Left ventricle myocardium inferior (tissue), 1 donor: ENCODE results near the gene VSIG10L. TPM values are rescaled to one million over a fixed set of nuclear protein-coding genes. Genes with fewer than 3 reads are reported as not detected.

Source experiments
- DNase-seq: peaks from one replicate; pipeline ENCODE4 v3.0.0-alpha.2; 2020
- H3K27ac ChIP-seq: fragments of 200-600 bp; replicated peaks from 2 replicates; pipeline ENCODE4 v1.8.0; 2021
- H3K27me3 ChIP-seq: fragments of 200-600 bp; 2 replicates; pipeline ENCODE4 v1.8.0; 2021; ENCODE audit warnings: low read depth
- H3K36me3 ChIP-seq: fragments of 200-600 bp; 2 replicates; pipeline ENCODE4 v1.8.0; 2021
- H3K4me1 ChIP-seq: fragments of 200-600 bp; 2 replicates; pipeline ENCODE4 v1.8.0; 2021
- H3K4me3 ChIP-seq: fragments of 200-600 bp; 2 replicates; pipeline ENCODE4 v1.8.0; 2021; ENCODE audit warnings: mild to moderate bottlenecking, moderate library complexity
- H3K9me3 ChIP-seq: fragments of 200-600 bp; replicated peaks from 2 replicates; pipeline ENCODE4 v1.8.0; 2021
- intact Hi-C: fragments of 100-400 bp; cut with micrococcal nuclease; formaldehyde crosslinking; loops from one replicate; pipeline ENCODE4 v1.11.0; 2022
- total RNA-seq: library from RNA; stranded (reverse); fragmentation: NEBNext Ultra II Directional; extraction: Animal tissue kit (Norgen Biotek cat#: 25700); gene quantifications from one replicate; pipeline ENCODE4 v1.2.1, GENCODE V29; 2021
- TF ChIP-seq, protein P1 (sequence below): fragments of 200-600 bp; IDR thresholded peaks from 2 replicates; pipeline ENCODE4 v1.8.0; 2021; ENCODE audit warnings: antibody characterized with exemption, mild to moderate bottlenecking, borderline replicate concordance
- donor health status: DM: no; HTN: yes; CAD: no; lungs with severe emphysema.

The VSIG10L gene
- total RNA-seq, 1 donor from 2014 or later: 0.66 TPM

DNA sequence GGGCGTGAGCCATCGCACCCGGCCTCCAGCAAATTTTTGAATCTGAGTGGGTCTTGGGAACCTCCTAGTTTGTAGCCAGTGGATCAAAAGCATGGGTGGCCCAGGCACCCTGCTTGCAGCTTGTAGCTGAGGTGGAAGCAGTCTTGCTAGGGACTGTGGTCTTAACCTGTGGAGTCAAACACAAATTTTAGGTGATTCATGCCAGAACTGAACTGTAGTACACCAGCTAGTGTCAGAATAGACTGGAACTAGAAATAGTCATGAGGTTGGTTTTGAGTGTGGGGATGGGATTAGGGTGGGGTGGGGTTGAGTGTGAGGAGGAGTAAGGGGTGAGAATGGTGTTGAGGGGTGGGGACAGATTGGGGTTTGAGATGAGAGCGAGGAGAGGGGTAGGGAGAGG lies 40.1 kb upstream of the VSIG10L start:
- Histone ChIP-seq H3K4me3 (no peak overlapping the region), H3K27ac (no peak overlapping the region), H3K9me3 (peaks cover 7% of the 10 kb centered on the region), H3K4me1 (no peaks in the 10 kb centered on the region), H3K27me3 (no peaks in the 10 kb centered on the region), H3K36me3 (no peaks in the 10 kb centered on the region)
- DNase-seq: no peak
- intact Hi-C loops: no loop called here
- TF ChIP-seq, protein P1, sequence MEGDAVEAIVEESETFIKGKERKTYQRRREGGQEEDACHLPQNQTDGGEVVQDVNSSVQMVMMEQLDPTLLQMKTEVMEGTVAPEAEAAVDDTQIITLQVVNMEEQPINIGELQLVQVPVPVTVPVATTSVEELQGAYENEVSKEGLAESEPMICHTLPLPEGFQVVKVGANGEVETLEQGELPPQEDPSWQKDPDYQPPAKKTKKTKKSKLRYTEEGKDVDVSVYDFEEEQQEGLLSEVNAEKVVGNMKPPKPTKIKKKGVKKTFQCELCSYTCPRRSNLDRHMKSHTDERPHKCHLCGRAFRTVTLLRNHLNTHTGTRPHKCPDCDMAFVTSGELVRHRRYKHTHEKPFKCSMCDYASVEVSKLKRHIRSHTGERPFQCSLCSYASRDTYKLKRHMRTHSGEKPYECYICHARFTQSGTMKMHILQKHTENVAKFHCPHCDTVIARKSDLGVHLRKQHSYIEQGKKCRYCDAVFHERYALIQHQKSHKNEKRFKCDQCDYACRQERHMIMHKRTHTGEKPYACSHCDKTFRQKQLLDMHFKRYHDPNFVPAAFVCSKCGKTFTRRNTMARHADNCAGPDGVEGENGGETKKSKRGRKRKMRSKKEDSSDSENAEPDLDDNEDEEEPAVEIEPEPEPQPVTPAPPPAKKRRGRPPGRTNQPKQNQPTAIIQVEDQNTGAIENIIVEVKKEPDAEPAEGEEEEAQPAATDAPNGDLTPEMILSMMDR: no peak

DNA sequence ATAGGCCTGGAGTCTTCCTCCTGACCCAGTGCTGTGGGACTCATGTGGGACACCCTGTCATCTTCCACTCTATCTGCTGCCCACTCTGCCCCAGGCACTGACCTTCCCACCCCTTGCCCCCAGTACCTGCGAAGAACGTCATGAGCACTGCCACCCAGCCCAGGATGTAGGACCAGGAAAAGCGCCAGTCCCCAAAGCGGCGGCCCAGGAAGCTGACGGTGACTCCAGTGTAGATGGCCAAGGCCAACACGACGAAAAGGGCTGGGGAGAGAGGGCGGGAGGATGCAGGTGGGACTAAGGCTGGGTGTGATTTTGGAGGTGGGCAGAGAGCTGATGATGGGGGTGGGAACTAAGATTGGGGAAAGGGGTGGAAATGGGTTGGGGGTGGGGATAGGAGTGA lies 38.4 kb upstream of the VSIG10L start:
- Histone ChIP-seq H3K27ac (no peak overlapping the region), H3K27me3 (no peaks in the 10 kb centered on the region), H3K4me1 (no peaks in the 10 kb centered on the region), H3K4me3 (no peak overlapping the region), H3K36me3 (no peaks in the 10 kb centered on the region), H3K9me3 (peaks cover 7% of the 10 kb centered on the region)
- TF ChIP-seq, protein P1: no peak
- DNase-seq: no peak
- intact Hi-C loops: no loop called here

DNA sequence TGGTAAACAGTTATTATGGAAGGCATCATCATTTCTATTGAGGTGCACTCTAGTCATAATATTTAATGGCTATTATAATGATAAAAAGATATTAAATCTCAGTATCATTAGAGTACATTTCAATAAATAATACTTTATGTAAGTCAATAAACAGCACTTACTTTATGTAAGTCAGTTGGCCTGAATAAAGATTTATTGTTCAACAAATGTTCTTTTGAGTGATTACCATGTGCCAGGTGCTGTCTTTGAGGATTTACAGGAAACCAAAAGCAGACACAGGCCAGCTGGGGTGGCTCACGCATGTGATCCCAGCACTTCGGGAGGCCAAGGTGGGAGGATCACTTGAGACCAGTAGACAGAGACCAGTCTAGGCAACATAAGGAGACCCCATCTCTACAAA lies 35.5 kb upstream of the VSIG10L start:
- intact Hi-C loops: no loop called here
- Histone ChIP-seq H3K27me3 (no peaks in the 10 kb centered on the region), H3K4me1 (no peaks in the 10 kb centered on the region), H3K4me3 (no peak overlapping the region), H3K36me3 (no peaks in the 10 kb centered on the region), H3K9me3 (peaks cover 7% of the 10 kb centered on the region), H3K27ac (no peak overlapping the region)
- TF ChIP-seq, protein P1: no peak
- DNase-seq: no peak

DNA sequence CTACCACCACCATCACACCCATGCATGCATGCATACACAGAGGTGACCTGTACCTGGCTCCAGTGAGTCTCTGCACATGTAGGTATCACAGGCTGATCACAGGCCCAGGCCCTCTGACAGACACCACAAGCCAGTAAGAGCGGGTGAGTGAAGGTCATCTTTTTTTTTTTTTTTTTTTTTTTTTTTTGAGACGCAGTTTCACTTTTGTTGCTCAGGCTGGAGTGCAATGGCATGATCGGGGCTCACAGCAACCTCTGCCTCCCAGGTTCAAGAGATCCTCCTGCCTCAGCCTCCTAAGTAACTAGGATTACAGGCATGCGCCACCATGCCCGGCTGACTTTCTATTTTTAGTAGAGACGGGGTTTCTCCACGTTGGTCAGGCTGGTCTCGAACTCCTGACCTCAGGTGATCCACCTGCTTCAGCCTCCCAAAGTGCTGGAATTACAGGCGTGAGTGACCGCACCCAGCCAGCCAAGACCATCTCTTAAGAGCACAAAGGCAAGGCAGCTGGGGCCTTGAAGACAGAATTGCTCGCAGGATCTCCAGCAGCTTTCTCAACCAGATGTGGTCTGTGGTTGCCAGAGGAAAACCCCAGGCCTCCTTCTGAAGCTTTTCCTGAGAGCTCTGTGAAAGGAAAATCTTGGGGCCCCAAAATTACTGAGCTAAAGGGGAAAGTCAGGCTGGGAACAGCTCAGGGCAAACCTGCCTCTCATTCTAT lies 33.7 kb upstream of the VSIG10L start:
- no peaks in the 10 kb centered on the region for H3K4me1 ChIP-seq

DNA sequence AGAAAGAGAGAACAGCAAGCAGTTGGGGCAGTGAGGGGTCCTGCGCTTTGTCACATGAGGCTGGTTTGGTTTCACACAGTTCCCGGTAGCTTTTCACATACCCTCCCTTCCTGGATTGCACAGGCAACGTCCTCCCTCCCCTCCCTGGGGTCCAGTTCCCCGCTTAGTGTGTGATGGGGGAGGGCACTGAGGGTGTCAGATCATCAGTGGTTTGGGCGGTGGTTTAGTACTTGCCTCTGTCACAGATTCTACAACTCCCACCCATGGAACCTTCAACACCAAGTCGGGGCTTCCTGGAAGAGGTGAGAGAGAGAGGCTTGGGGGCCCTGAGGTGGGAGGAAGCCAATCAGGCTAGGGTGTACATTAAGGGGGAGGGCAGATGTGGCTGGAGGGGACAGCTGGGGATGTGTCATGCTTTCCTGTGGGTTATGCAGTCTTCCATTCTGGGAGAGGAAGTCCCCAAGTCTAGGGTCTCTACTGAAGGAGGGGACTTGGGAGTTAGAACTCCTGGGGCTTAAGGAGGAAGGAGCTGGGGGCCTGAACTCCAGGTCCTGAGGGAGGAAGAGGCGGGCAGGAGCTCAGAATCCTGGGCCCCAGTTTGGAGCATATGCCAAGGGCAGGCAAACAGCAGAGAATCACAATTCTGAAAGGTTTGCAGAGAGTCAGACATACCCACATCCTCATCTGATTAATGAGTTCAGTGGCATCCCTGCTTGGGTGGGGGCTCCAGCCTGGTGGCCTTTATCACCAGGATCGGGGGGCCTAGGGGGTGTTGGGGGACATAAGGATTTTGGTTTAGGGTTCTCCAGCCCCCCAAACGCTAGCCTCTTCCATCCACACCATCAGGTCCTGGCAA lies 30.9 kb upstream of the VSIG10L start, which contains the start of gene NKG7:
Gene NKG7, minus strand, starts transcription at position 6 of the 856 bp plus-strand sequence. CDS start 119 bp downstream, outside the sequence.
- no peak within 1 kb of the TSS for H3K4me3 ChIP-seq
- DNase-seq: no peak
- H3K4me1 ChIP-seq: peaks cover 7% of the 10 kb centered on the region
- intact Hi-C loops: no loop called here
- no peak within 1 kb of the TSS for H3K27ac ChIP-seq
- TF ChIP-seq, protein P1: no peak
- no peaks in the 10 kb centered on the region for H3K27me3 ChIP-seq
- no peaks in the 10 kb centered on the region for H3K9me3 ChIP-seq
- H3K36me3 ChIP-seq: no peaks in the 10 kb centered on the region

More for the DNA sequence above, 33.7 kb upstream of the VSIG10L start:
- intact Hi-C loops: no loop called here
- TF ChIP-seq, protein P1: no peak
- Histone ChIP-seq H3K27ac (no peak overlapping the region), H3K36me3 (no peaks in the 10 kb centered on the region), H3K4me3 (no peak overlapping the region), H3K9me3 (no peaks in the 10 kb centered on the region), H3K27me3 (no peaks in the 10 kb centered on the region)
- DNase-seq: no peak
